Stimulated activated CD8-positive, alpha-beta memory T cell treated with anti-CD3 and anti-CD28 coated beads, Interleukin-4, amount 100 ng/mL, for 4 hours (primary cell): ENCODE data around the gene WNT4.

ENCODE experiments used
- DNase-seq, 2 donors: peaks; one replicate each; pipeline ENCODE4 v3.0.0-alpha.2; 2020; ENCODE audit warnings: low read depth in 2 of 2, low spot score in 1 of 2

Gene WNT4

GRCh38 chr1:22089134-22089571 is 53.7 kb downstream of the WNT4 start:
- no peak for DNase-seq

DNA sequence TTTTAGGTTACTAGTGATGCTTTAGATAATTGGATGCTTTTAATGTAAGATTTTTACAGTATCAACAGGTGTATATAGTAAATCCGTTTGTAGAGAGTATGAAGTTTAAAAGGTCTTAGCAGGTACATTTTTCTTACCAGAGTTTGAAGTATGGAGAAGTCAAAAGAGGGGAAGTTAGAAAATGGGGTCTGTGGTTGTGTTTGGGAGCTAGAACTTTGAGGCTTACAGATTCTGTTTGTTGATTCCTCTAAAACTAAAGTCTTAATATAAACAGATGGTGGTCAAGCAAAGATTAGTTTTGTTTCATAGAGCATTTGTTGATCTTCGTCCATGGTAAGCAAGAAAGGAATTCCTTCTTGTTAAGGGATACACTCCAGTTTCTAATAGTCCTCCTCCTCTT is 54.6 kb downstream of the WNT4 start:
- no peak for DNase-seq

- DNase-seq: no peak
Observed at GRCh38 chr1:22080191-22080590, 62.7 kb downstream of the WNT4 start.

DNA sequence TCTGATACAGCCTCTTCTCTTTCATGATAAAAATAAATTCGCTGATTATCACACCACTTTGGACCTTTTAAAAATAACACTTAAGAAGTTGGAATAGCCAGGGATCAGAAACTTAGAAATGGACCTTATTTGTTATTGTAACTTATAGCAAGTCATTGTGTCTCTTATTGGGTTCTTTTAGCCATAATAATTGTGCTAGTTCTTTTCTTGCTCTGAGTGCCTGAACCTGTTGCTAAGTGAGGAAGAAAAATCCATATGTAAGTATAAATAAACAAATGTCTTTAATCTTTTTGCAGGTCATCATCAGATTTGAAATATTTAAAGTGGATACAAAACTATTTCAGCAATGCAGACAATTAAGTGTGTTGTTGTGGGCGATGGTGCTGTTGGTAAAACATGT is 64.8 kb downstream of the WNT4 start:
- DNase-seq: no peak

DNA sequence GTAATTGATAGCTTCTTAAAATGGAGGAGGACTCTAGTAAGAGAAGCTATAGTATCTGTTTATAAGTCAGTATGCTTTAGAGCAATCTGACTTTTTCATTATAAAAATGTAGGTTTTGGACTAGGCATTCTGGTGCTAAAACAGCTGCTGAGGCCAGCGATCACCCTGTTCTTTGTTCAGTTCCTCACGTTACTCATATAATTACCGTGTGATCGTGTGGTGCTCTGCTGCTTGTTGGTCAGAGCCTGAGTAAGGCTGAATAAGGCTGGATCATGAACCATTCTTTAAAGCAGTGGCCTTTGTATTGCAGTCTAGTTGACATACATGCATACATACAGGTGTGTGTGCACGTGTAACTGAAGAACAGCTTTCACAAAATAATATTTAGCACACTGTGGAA is 65.2 kb downstream of the WNT4 start:
- no peak for DNase-seq

DNA sequence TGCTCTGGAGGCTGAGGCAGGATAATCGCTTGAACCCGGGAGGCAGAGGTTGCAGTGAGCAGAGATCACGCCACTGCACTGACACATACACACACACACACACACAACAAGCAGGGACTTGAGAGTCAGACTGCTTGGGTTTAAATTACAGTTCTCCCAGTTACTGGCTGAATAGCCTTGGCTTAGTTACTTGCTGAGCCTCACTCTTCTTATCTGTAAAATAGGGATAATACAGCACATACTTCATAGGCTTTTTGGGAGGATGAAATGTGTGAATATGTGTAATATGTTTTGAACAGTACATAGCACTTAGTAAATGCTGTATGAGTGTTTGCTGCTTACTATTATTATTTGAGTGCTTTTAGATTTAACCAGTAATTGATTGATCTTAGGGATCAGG is 66.6 kb downstream of the WNT4 start:
- DNase-seq: no peak

DNA sequence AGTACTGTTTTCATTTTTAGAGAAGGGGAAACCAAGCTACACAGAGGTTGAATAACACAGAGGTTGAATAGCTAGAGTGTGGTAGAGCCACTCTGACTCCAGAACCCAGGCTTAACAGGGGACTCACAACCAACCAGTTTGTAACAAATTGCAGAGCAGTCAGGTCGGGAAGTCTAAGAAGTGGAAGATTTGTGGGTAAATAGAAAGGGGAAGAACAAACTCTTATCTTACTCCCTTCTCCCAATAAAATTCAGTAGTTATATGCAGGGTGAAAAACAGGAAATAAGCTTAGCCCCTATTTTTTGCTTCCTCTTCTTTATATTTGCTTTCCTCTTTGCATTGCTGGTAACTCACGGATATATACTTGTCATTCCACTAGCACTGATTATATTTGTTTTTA is 67.2 kb downstream of the WNT4 start:
- no peak for DNase-seq

- no peak for DNase-seq
Observed at GRCh38 chr1:22074803-22075202, 68.1 kb downstream of the WNT4 start.

- DNase-seq: no peak
Observed at GRCh38 chr1:22071511-22071910, 71.4 kb downstream of the WNT4 start.
